PC-3 (cell line): ENCODE data around the gene SAFB2.

ENCODE experiments used
- EZH2 ChIP-seq: fragments of 300-600 bp; sonication (generic); IDR thresholded peaks from one replicate; pipeline ENCODE4 v1.6.1; 2017; ENCODE audit warnings: antibody characterized with exemption, mild to moderate bottlenecking, low read length; ENCODE audit not compliant: unreplicated experiment
- EZH2phosphoT487 ChIP-seq: fragments of 300-600 bp; sonication (generic); IDR thresholded peaks from 2 replicates; pipeline ENCODE4 v1.6.1; 2018; ENCODE audit warnings: mild to moderate bottlenecking, antibody characterized with exemption, low read length, borderline replicate concordance
- TF ChIP-seq, protein P1 (sequence below): fragments of 300-600 bp; sonication (generic); conservative IDR thresholded peaks from 2 replicates; pipeline ENCODE4 v1.5.1; 2017; ENCODE audit warnings: antibody characterized with exemption, low read depth, mild to moderate bottlenecking, low read length

DNA sequence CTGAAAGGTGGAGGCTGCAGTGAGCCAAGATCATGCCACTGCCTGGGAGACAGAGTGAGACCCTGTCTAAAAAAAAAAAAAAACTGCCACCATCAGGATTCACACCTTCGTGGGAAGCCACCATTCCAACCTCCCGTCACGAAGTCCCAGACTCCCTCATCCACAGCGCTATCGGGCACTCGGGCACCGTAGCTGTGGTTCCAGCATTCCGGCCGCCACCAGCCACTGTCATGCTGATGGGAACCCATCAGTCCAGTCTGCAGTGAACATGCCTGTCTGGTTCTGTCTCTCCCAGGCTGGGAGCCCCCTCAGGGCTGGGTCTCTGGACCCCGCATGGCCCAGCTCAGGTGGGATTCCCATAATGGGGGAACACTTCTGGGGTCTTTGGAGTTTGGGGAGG lies 82.4 kb downstream of the SAFB2 start:
- TF ChIP-seq, protein P1, sequence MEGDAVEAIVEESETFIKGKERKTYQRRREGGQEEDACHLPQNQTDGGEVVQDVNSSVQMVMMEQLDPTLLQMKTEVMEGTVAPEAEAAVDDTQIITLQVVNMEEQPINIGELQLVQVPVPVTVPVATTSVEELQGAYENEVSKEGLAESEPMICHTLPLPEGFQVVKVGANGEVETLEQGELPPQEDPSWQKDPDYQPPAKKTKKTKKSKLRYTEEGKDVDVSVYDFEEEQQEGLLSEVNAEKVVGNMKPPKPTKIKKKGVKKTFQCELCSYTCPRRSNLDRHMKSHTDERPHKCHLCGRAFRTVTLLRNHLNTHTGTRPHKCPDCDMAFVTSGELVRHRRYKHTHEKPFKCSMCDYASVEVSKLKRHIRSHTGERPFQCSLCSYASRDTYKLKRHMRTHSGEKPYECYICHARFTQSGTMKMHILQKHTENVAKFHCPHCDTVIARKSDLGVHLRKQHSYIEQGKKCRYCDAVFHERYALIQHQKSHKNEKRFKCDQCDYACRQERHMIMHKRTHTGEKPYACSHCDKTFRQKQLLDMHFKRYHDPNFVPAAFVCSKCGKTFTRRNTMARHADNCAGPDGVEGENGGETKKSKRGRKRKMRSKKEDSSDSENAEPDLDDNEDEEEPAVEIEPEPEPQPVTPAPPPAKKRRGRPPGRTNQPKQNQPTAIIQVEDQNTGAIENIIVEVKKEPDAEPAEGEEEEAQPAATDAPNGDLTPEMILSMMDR: no peak
- TF ChIP-seq EZH2phosphoT487: no peak
- no peak for TF ChIP-seq EZH2
